NCI-H526 (cell line): ENCODE data around the gene LRRC71.

Experiments
- DNase-seq, 2 experiments: peaks; one replicate each; lab custom pipeline; 2025; lab: John Stamatoyannopoulos, UW

The LRRC71 gene

DNA sequence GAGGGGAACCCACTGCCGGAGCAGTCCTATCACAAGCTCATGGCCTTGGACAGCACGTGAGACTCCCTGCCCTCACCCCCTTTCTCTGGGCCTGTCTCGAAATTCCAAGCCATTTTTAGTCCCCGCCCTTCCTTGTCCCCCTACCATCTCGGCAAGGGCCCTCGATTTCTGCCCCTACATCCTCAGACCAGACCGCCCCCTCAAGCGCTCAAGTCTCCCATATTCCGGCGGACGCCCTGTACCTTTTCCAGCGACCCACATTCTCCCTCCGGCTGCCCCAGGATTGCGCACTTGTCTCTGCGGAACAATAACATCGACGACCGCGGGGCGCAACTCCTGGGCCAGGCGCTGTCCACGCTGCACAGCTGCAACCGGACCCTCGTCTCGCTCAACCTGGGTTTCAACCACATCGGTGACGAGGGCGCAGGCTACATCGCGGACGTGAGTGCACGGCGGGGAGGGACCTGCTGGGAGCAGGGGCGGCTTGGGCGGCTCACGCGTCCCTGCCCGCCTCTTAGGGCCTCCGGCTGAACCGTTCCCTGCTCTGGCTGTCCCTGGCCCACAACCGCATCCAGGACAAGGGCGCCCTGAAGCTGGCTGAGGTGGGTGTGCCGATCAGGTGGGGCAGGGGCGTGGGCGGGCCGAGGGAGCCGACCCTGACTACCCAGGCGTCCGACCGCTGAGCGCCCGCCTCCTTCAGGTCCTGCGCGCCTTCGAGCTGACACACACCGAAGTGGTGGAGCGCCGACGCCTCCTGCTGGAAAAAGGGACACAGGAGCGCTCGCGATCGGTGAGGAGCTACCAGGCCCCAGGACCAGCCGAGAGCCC is 7.0 kb downstream of the LRRC71 start:
- DNase-seq = peak; percentile 84 to 97

GRCh38 chr1:156928043-156928602 is 7.7 kb downstream of the LRRC71 start:
- DNase-seq = peak in 1 of 2 experiments; percentile 78

- no peak for DNase-seq
These were observed 9.3 kb downstream of the LRRC71 start for GRCh38 chr1:156929596-156930238.

DNA sequence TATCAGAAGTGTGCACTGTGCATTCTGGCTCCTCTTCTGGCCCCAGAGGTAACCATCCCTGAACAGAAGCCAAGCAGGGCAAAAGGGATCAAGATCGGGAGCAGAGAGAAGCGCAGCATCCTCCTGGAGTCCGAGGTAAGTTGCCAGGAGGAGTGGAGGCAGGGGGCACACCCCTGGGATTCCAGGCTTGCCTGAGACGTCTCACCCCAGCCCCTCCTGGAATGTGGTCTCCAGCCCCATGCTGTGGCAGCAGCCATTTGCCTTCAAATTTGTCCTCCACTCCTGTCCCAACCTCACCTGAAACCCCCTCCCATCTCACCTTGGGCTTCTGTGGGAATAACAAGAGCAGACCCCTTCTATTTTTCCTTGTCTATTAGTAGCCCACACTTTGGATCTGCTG is 10.1 kb downstream of the LRRC71 start:
- no peak for DNase-seq

GRCh38 chr1:156931211-156931952 is 10.9 kb downstream of the LRRC71 start:
- no peak for DNase-seq

DNA sequence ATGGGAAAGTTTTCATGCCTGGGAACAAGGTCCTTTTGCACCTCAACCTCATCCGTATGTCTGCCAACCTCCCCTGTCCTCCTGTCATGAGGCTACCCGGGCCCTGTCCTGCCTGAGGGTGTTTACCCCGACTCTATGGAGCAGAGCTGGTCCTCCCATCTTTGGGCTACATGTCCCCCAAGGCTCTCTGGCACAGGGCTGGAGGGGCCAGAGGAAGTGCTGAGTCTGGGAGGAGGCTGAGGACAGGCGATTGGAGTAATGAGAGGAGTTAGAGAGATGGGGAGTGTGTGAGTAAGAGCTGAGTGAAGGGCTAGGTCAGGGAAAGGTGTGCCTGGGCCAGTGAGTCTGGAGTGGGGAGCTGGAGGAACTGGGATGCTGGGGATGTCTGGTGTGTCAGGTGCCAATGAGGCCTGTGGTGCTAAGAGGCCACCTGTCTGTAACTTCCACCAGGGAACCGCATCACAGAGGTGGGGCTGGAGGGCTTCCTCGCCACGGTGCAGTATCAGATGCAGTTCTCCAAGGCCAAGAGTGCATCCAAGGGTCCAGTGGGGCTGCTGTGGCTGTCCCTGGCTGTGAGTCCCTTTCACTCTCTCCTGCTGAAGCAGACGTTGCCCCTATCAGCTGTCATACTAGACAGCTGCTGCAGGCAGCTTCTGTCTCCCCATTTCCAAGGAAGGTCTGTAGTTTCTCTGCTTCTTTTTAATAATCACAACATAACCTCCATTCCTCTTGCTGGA is 11.7 kb downstream of the LRRC71 start:
- no peak for DNase-seq

- DNase-seq = no peak
These were observed 12.7 kb downstream of the LRRC71 start for GRCh38 chr1:156933136-156933535.

- no peak for DNase-seq
These were observed 15.2 kb downstream of the LRRC71 start for GRCh38 chr1:156935505-156936128.

DNA sequence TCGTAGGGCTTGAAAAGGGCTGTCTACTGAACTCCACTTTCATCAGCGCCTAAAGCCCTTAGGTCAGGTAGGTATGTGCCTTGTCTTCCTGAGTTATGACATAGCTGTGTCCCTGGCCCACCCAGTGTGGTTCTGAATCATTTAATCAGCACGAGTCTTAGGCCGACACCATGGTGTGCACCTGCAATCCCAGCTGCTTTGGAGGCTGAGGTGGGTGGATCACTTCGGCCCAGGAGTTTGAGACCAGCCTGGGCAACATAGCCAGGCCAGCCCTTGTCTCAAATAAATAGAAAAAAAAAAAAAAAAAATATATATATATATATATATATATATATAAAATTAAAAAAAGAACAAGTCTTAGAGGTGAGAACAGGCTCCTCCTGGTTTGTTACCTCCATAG is 15.8 kb downstream of the LRRC71 start:
- DNase-seq = no peak

DNA sequence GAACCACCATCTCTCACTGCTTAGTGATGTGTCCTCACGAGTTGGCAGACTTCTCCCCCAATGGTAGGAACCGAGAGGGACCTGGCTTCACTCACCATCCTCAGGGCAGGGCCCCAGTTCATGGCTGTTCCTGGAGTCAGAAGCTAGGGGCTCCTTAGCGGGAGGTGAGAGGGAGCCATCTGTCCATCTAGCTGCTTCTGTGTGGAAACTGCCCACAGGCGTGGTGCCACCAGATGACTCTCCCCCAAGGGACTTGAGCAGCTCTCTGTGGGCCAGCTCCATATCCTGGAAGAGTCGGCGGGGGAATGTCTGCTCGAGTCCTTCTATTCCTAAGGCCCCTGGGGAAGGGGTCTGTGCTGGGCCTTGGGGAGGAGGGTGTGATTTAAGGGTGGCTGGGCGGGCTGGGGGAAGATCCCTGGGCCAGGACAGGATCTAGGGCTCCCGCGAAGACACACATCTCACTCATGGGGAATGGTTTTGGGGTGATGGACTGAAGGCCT is 16.3 kb downstream of the LRRC71 start:
- no peak for DNase-seq

DNA sequence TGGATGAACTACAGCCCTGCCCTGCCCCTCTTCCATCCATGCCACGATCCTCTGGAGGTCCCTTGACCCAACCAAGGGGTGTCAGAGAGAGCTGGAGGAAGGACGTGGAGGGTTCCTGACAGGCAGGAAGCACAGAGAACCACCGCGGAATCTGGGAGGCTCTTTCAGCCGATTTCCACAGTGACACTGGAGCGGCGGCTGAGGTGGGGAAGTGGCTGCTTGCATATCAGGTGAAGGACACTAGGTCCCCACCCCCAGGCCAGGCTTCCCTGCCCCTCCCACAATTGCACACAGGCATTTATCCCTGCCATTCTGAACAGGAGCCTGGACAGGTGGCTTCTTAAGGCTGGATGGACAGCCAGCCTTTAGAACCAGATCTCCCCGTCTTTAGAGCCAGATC is 17.5 kb downstream of the LRRC71 start:
- no peak for DNase-seq

DNA sequence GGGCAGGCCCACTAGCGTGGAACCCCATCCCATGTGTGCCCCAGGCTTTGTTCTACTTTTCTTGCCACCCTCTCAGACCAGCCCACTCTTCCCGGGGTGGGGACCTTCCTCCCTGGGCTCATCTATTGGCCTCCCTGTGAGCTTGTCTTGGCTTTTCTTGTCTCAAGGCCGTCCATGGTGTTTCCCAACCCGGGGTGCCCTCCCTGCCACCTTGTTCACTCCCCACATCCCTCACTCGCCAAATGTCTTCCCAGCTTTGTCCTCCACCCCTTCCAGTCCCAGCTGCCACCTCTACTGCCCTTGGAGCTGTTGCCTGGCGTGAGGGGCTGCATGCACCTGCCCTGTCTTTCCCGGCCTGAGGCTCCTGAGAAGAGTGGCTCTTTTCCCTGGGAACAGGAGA is 18.4 kb downstream of the LRRC71 start:
- DNase-seq = no peak

GRCh38 chr1:156939786-156940334 is 19.4 kb downstream of the LRRC71 start:
- no peak for DNase-seq

GRCh38 chr1:156941675-156942074 is 21.2 kb downstream of the LRRC71 start:
- DNase-seq = no peak

GRCh38 chr1:156942176-156942575 is 21.7 kb downstream of the LRRC71 start:
- no peak for DNase-seq

GRCh38 chr1:156942576-156942975 is 22.1 kb downstream of the LRRC71 start:
- no peak for DNase-seq

DNA sequence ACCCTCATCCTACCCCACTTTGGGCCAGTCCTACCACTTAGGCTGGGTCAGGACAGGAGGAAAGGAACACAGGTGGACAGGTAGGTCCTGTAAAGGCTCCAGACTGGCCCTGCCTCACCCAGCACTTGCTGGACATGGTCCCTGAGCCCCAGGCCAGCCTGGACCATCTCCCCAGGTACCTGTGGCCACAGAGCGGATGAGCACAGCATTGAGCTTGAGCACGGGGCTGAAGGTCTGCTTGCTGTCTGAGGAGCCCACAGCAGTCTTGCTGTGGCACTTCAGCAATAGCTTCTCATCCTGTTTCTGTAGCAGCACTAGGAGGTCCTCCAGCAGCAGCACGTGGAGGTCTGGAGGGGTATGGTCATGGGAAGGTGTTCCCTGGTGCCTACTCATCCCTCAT is 23.3 kb downstream of the LRRC71 start:
- DNase-seq = no peak

DNA sequence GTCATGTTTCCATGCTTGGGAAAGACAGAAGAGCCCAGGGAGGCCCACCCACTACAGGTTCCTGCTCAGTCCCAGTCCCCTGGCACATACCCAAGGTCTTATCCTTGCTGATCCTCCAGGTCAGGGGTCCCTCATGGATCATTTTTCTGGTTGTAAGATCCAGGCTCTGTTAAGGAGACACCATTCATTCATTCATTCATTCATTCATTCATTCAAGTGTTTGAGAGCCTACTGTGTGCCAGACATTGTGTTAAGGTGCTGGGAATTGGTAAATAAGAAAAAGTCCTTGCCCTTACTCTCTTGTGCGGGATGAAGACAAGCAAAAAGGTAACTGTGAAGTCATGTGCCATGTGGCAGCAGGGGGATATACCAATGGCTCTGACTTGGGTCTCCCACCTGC is 23.8 kb downstream of the LRRC71 start:
- DNase-seq = no peak

DNA sequence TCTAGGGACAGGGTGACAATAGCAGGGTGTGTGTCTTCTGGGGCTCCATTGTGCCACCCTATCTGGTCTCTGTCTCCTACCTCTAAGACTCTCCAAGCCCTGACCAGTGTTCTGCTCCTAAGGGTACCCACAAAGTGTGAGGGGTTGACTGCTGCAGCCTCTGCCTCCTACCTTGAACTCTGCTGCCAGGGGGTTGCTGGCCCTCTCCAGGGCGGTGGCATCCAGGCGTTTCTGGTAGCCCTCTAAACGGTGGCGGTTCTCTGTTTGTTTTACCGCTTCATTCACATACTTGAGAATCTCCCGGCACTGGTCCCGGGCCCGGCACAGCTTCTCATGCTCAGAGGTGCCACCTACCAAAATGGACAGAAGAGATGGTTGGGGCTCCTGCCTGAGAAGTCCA is 24.4 kb downstream of the LRRC71 start:
- DNase-seq = no peak

- no peak for DNase-seq
These were observed 25.6 kb downstream of the LRRC71 start for GRCh38 chr1:156945881-156946661.
